NCI-H345 (cell line): ENCODE results near the gene TIE1.

ENCODE experiments used
- DNase-seq: peaks from one replicate; lab custom pipeline; 2025; lab: John Stamatoyannopoulos, UW

The TIE1 gene

GRCh38 chr1:43274125-43274803 is 26.5 kb upstream of the TIE1 start:
- no peak for DNase-seq

DNA sequence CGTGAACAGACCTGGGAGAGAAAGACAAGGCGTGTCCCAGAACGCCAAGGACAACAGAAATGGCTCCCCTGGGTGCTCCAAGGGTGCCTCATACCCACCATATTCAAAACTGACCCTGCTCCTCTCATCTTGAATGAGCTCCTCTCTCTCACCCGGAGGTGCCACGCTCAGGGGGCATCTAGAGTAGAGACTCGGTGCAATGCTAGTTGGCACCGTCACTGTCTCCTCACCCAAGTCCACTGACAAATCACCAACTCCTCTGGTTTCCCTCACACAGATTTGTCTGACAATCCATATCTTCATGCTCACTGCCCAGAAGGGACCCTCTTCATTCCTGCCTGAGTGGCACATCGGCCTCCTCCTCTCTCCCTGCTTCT is 26.0 kb upstream of the TIE1 start:
- DNase-seq, result no peak

DNA sequence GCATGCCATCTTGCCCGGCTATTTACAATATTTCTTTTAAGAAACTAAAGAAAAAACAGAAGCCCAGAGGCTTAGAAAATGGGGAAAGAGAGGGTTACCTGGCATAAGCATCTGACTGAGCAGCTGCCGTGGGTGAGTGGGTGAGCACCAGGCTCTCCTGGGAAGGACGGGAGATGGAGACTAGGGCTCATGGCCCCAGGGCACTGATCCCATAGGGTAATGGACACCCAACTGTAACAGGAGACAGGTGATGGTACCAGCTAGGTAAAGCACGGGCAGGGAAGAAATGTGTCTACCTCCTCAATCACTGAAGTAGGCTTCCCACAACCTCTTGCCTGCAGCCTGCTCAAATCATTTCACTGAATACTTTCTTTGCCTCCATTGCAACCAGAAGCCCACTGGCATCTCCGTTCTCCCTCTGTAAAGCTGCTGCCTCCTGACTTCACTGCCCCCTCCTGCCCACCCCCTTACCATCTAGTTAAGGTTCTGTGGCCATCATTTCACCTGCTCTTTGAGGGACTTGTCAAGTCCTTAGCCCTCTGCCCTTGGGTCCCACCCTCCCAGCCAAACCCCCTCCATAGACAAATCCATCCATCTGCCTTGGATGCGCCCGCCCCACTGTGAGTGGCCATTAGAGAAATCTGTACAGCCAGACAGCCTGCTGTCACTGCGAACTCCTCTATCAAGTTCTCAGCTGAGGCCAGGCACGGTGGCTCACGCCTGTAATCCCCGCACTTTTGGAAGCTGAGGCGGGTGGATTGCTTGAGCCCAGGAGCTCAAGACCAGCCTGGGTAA is 24.8 kb upstream of the TIE1 start:
- no peak for DNase-seq

- DNase-seq, result no peak
Measured at GRCh38 chr1:43276673-43277072, 24.1 kb upstream of the TIE1 start.

GRCh38 chr1:43277116-43277876 is 23.5 kb upstream of the TIE1 start:
- DNase-seq, result no peak

DNA sequence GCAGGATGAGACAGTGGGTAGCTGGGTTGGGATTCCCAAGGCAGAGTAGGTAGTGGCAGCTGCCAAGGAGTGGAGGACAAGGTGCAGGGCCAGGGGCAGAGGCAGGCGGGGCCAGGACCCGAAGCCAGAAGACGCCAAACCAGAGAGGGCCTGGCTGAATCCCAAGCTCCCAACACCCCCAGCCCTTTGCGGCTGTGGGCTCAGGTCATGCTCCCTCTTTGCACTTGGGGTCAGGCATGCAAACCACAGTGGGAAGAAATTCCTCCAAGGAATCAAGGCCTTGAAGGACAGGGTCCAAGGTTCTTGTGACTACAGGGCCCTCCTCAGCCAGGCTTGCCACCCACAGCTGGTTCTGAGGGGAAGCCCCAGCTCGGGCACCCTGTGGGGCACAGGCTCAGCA is 21.6 kb upstream of the TIE1 start:
- no peak for DNase-seq

DNA sequence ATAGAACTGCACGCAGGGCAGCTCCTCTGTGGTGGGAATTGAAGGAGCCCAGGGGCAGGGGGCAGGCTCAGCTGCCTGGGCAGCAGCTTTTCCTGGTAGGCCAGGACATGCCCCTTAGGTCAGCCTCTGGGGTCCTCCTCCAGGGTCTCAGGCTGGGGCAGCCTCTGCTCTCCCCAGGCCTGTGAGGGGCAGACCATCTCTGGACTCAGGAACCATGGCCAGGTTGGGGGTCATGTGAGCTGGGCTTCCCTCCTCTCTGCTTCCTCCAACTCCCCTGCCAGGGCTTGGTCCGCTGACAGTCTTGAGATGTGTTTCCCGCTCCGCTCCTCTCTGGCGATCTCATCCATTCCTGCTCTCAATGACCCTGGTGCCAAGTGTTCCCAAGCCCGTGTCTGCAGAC is 21.1 kb upstream of the TIE1 start:
- no peak for DNase-seq

DNA sequence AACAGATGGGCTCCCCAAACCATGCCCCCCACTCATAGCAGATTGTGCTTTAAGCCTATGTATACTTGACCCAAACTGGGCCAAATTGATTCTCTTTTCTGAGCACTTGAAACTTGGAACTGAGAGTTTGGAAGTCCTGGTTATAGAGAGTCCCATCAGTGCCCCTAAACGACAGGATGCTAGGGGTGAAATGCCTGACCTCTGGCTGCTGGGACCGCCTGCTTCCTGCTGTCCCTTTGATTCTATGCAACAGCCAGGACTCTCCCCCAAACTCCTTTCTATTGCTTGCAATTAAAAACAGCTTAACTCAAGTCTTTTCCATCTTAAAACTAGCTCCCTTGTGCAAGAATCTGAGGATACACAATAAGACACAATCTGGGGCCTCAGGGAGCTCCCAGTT is 20.1 kb upstream of the TIE1 start:
- DNase-seq, result no peak

DNA sequence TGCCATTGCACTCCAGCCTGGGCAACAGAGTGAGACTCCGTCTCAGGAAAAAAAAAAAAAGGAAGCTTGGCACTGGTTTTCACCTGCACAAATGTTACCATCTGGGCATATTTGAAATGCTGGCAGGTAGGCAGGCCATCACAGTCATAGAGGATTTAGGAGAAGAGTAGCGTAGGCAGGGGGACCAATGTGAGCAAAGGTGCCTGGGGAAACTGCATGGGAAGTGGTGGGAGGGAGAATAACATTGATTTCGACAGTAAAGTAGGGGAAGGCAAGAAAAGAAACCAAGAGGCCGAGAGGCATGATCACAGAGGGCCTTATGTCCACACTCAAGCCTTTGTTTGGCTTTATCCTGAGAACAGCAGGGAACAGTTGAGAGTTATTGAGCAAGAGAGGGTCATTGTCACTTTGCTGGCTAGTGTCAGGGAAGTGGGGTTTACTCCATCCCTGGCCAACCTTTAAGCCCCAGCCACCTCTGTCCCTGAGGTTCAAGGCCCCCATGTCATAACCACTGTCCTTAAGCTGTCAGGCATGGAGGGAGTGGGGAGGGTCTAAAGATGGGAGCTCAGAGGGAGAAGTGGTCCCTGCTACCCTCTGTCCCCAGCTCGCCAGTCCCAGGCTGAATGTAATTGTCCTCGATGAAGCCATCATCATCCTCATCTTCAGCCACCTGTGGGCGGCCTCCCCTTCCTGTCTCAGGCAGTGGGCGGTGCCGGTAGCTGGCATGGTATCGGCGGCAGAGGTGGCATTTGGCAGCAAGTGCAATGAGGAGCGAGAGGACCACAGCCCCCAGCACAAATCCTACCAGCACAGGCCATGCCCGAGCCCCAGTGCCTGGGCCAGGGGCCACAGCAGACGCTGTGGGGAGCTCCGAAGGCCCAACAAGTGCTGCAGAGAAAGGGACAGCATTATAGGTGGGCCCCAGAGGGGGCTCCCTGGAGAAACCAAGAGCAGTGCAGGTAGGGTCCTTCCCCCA is 18.3 kb upstream of the TIE1 start:
- no peak for DNase-seq

- no peak for DNase-seq
Measured at GRCh38 chr1:43284065-43284464, 16.7 kb upstream of the TIE1 start.

GRCh38 chr1:43284546-43285110 is 16.2 kb upstream of the TIE1 start:
- no peak for DNase-seq

GRCh38 chr1:43285269-43285990 is 15.4 kb upstream of the TIE1 start, which contains the start of gene C1orf210:
TSS of gene C1orf210 (minus strand) at chr1:43285581. CDS start at chr1:43283270, 2,311 bp downstream.
- peak; percentile 73 for DNase-seq

DNA sequence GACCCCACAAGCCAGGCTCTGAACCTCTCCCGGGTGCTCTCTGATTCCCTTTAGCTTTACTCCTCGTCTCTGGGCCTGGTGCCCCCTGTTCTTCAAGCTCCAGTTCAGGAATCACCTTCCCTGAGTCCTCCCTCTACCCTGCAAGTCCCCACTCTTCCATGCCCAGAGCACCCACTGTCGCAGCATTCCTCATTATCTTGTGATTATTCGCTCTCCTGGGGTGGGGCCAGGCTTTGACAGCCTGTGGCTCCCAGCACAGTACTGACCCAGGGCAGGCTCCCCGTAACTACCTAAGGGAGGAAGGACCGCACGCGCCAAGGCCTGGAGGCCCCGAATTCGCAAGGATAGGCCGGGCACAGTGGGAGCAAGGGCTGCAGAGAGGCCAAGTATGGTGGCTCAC is 14.7 kb upstream of the TIE1 start:
- no peak for DNase-seq

DNA sequence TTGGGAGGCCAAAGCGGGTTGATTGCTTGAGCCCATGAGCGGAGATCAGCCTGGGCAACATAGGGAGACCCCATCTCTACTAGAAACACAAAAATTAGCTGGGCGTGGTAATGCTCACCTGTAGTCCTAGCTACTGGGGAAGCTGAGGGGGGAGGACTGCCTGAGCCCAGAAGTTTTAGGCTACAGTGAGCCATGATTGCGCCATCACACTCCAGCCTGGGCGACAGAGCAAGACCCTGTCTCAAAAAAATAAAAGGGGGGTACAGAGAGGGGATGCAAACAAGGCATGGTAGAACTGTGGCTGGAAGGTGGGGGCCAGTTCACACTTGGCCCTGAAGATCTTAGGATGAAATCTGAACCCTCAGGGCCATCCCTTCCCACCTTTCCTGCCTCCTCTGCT is 14.2 kb upstream of the TIE1 start:
- DNase-seq, result no peak

- no peak for DNase-seq
Measured at GRCh38 chr1:43288058-43288784, 12.6 kb upstream of the TIE1 start.

DNA sequence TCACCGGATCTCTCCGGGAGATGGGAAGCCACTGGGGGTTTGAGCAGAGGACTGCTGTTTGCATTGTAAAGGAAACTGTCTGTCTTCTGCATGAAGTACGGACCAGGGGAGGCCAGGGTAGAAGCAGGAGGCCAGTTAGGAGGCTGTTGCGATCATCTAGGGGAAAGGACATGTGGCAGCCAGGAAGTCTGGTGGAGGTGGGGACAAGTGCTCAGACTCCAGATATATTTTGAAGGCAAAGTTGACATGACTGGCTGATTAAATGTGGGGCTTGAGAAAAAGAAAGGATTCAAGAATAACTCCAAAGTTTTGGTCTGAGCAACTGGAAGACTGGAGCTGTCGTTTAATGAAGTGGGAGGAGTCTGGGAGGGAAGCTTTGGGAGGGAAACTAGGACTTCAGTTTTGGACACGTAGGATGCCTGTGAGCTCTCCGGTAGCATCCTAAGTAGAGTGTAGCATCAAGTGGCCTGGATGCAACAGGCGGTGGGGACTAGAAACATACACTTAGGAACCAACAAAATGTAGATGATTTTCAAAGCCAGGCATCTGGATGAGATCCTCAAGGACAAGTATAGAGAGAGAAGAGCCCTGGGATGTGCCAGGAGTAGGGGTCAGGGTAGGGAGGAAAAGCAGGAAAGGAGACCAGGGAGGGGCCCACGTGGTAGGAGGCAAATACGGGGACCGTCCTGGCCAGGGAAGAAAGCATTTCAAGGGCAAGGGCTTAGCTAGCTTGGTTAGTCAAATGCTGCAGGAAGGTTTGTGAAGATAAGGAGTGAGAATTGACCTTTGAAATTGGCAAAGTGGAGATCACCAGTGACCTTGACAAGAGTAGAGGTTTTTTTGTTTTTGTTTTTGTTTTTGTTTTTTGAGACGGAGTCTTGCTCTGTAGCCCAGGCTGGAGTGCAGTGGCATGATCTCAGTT is 11.7 kb upstream of the TIE1 start:
- DNase-seq, result no peak

DNA sequence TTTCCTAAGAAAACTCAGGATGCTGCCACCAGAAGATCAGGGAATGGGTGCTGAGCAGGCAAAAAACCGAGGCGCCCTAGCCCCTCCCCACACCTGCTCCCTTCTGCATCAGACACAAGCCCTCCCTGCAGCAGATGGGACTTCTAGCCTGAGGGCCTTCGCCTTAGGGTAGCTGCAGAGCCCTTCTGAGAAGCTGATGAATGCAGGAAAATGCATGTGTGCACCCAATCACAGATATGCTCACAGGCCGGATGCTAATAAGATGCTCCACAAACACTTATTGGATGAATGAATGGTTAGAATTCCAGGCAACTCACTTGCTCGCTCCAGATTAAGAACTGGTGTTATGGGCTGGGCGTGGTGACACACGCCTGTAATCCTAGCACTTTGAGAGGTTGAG is 8.6 kb upstream of the TIE1 start:
- no peak for DNase-seq

DNA sequence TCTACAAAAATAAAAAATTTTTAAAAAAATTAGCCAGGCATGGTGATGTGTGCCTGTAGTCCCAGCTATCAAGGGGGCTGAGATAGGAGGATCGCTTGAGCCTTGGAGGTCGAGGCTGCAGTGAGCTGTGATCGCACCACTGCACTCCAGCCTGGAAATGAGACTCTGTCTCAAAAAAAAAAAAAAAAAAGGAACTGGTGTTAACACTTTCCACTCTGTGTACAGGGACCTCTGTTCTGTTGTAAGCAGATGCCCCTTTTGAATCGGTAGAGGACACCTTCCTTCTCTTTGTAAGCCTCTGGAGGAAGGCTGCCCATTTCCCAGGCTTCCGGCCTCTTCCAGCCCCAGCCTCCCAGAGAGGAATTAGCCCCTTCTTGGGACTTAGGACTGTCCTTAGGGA is 8.1 kb upstream of the TIE1 start:
- DNase-seq, result no peak

GRCh38 chr1:43293176-43293575 is 7.6 kb upstream of the TIE1 start:
- no peak for DNase-seq
